ENCODE data around the gene ZBTB12. TPM values are rescaled to one million over a fixed set of nuclear protein-coding genes. Genes with fewer than 3 reads are reported as not detected.

ZBTB12 gene
- total and polyA plus RNA-seq, 2 of the 8 experiments (the other 6 are each of a cell fraction or from before 2014, with no cell fraction given): 20.7 to 40.8 TPM

- WGBS, 2 experiments (ENCODE audit: extremely low coverage in 1 of 2, insufficient coverage in 1 of 2, insufficient read length in 1 of 2, insufficient replicate concordance in 2 of 2, low coverage in 1 of 2, low lambda C conversion rate in 2 of 2, missing lambda C conversion rate in 1 of 2): 87% methylated on average over 11 of the region's 11 CpGs; no CpG with 5 or more reads in 1 of the 2 experiments
- Histone ChIP-seq H2BK15ac (ENCODE audit: low read length) (no peak overlapping the region), H3K79me1 (ENCODE audit: low read depth, low read length) (0 out of 2 replicates have a peak, but pooled peaks cover 2% of the 10 kb centered on the region), H4K91ac (replicated peaks; ENCODE audit: insufficient read length, low read length) (no peak overlapping the region), H2BK5ac (ENCODE audit: low read depth, low read length) (no peak overlapping the region), H3K23me2 (ENCODE audit: low read depth, low read length) (peaks cover 8% of the 10 kb centered on the region; the same call in 1 of the 2 replicates), H2BK120ac (replicated peaks; ENCODE audit: low read depth, low read length) (no peak overlapping the region), H3K27ac (ENCODE audit: low read depth, low read length) (no peak overlapping the region), H4K5ac (ENCODE audit: insufficient read length, low read depth, low read length) (no peak overlapping the region), H3K18ac (ENCODE audit: extremely low read depth, low read length) (no peak overlapping the region), H2BK12ac (ENCODE audit: low read depth, low read length) (no peak overlapping the region), H2BK20ac (ENCODE audit: low read length) (no peak overlapping the region), H3K4me3 (ENCODE audit: extremely low read depth in 1 of 4, insufficient read depth in 2 of 4, low read depth in 3 of 4, low read length in 4 of 4) (no peak overlapping the region), H3K9ac (replicated peaks in 1 of 4; ENCODE audit: extremely low read depth in 1 of 4, low read depth in 3 of 4, low read length in 3 of 4) (no peak overlapping the region), H3K36me3 (ENCODE audit: control insufficient read depth in 2 of 4, insufficient read depth in 4 of 4, low read length in 3 of 4) (peaks cover 3 to 17% (median 4%) of the 10 kb centered on the region in 4 experiments; a peak in 7 of 8 replicates), H3K9me3 (ENCODE audit: insufficient read depth in 2 of 2, low read depth in 1 of 2, low read length in 1 of 2) (peaks cover 6% of the 10 kb centered on the region in 2 experiments; a peak in 1 of 4 replicates), H2AFZ (ENCODE audit: low read length) (no peak overlapping the region), H3K56ac (replicated peaks; ENCODE audit: insufficient read length, low read depth, low read length) (no peak overlapping the region), H3K27me3 (replicated peaks in 1 of 4; ENCODE audit: control insufficient read depth in 3 of 4, extremely low read depth in 1 of 4, insufficient read depth in 3 of 4, low read length in 3 of 4) (0 out of 7 replicates have a peak, but pooled peaks cover 0 to 3% (median 0%) of the 10 kb centered on the region in 4 experiments), H3K14ac (ENCODE audit: insufficient read length) (no peak overlapping the region), H3K4ac (replicated peaks; ENCODE audit: insufficient read length, low read depth, low read length) (no peak overlapping the region), H3K4me1 (replicated peaks in 1 of 4; ENCODE audit: control insufficient read depth in 3 of 4, insufficient read depth in 4 of 4, low read length in 3 of 4) (peaks cover 0 to 12% (median 0%) of the 10 kb centered on the region in 4 experiments; a peak in 4 of 7 replicates), H3K4me2 (ENCODE audit: insufficient read depth in 1 of 2, low read depth in 2 of 2, low read length in 2 of 2) (no peak overlapping the region), H4K8ac (ENCODE audit: extremely low read depth, insufficient read depth, low read length) (no peak overlapping the region), H2AK5ac (ENCODE audit: low read depth, low read length) (no peak overlapping the region), H4K20me1 (replicated peaks in 1 of 2; ENCODE audit: control insufficient read depth in 1 of 2, insufficient read depth in 2 of 2, low read length in 2 of 2) (no peaks in the 10 kb centered on the region), H3K23ac (ENCODE audit: insufficient read length) (no peak overlapping the region), H3K79me2 (ENCODE audit: control insufficient read depth in 1 of 2, insufficient read depth in 2 of 2, low read length in 2 of 2) (no peaks in the 10 kb centered on the region)
- FAIRE-seq: no peak
- ChIA-PET CTCF (ENCODE audit: partially characterized antibody) (interaction anchor here (0.7 to 1.8 kb wide), 8 partner anchors 11 to 170 kb away, joined by 3 to 7 read pairs (median 4); no protein-coding TSS in a partner anchor), POLR2A (ENCODE audit: partially characterized antibody) (interaction anchor here (0.5 to 6.5 kb wide), 11 partner anchors 8 to 285 kb away, joined by 3 to 93 read pairs (median 3); partner anchors contain the start of genes HSPA1B and TNF)
- DNase-seq (ENCODE audit: low read depth in 1 of 2, low spot score in 2 of 2): no peak
- TF ChIP-seq TAF7 (optimal IDR thresholded peaks at IDR 0.05; ENCODE audit: borderline replicate concordance, low read depth, low read length): no peak
- TF ChIP-seq GABPA (IDR thresholded peaks at IDR 0.05; ENCODE audit: borderline replicate concordance, insufficient read depth, low read length): no peak
- TF ChIP-seq EP300 (IDR thresholded peaks at IDR 0.05; ENCODE audit: borderline replicate concordance in 1 of 2, low read depth in 2 of 2, low read length in 2 of 2): no peak
- TF ChIP-seq POU5F1 (IDR thresholded peaks at IDR 0.05; ENCODE audit: low read depth, low read length): no peak
These were observed 42.0 kb downstream of the ZBTB12 start for GRCh38 chr6:31859923-31860322.
